Pancreas (tissue), 10 donors: ENCODE results near the gene SALL1. TPM values are rescaled to one million over a fixed set of nuclear protein-coding genes. Genes with fewer than 3 reads are reported as not detected.

Source experiments
- ATAC-seq, 4 donors: fragments of 200-7000 bp; cut with Tn5 transposase; one replicate each; pipeline versions ENCODE4 v1.8.0 to v1.9.1; 2020; ENCODE audit warnings: mild to moderate bottlenecking in 4 of 4, moderate library complexity in 4 of 4
- DNase-seq, 6 donors: peaks; one replicate each; pipeline ENCODE4 v3.0.0-alpha.2; 2020
- FAIRE-seq: peaks from 2 replicates; lab custom pipeline; 2012; peaks lifted over from hg19 to GRCh38; lab: Jason Lieb, UNC
- H3K27ac ChIP-seq, 4 donors: fragments of 200-600 bp; sonication (generic); 1 replicate in 3 of 4; 2 replicates in 1 of 4; pipeline versions ENCODE4 v1.5.0 to v1.8.0; 2020
- H3K27me3 ChIP-seq, 4 donors: fragments of 200-600 bp; one replicate each; pipeline ENCODE4 v1.8.0; 2021
- H3K36me3 ChIP-seq, 3 donors: fragments of 200-600 bp; sonication (generic) in 1 of 3; one replicate each; pipeline versions ENCODE4 v1.5.0 to v1.8.0; 2020 to 2021
- H3K4me1 ChIP-seq, 3 donors: fragments of 200-600 bp; one replicate each; pipeline ENCODE4 v1.8.0; 2021
- H3K4me3 ChIP-seq, 4 donors: fragments of 200-600 bp; sonication (generic) in 2 of 4; one replicate each; pipeline versions ENCODE4 v1.5.0 to v1.8.0; 2020 to 2021
- H3K9me3 ChIP-seq, 4 donors: fragments of 200-600 bp; one replicate each; pipeline ENCODE4 v1.8.0; 2021
- CTCF ChIP-seq, 4 donors: fragments of 200-600 bp; sonication (generic) in 3 of 4; IDR thresholded peaks; one replicate each; pipeline versions ENCODE4 v1.5.0 to v1.8.0; 2021; ENCODE audit warnings: antibody characterized with exemption in 4 of 4
- WGBS, 2 donors: extraction: QIAGEN DNeasy Blood & Tissue Kit; methylation state at CpG; one replicate each; pipeline ENCODE4 v1.1.7; 2013; 5-methylcytosine and 5-hydroxymethylcytosine counted together
- intact Hi-C, 3 donors: fragments of 100-400 bp; cut with DNase I; formaldehyde crosslinking; loops; one replicate each; pipeline versions ENCODE4 v1.11.1 to v1.14.2; 2022
- polyA plus RNA-seq, 2 donors: library from polyadenylated mRNA; stranded (reverse); fragments of 200-250 nt; gene quantifications; one replicate each; pipeline ENCODE4 v1.2.3, GENCODE V29; 2013
- total RNA-seq, 6 donors: library from RNA; stranded (reverse); fragmentation: NEBNext Ultra II Directional in 4 of 6; extraction: Animal tissue kit (Norgen Biotek cat#: 25700) in 4 of 6; gene quantifications; one replicate each; pipeline versions ENCODE4 v1.2.1 to v1.2.4, GENCODE V29; 2021 to 2023
- donor health status: healthy with polysubstance abuse.
- donor health status: DM: no; HTN: no; CAD: no; lungs with moderate emphysema.
- donor health status: DM: no; HTN: no; CAD: no.
- donor health status: control.
- donor health status: control.
- donor health status: Bipolar disorder and iron deficiency.
- donor health status: DM: yes; HTN: yes; CAD: no.
- donor health status: DM: no; HTN: no; CAD: no.
- donor health status: DM: no; HTN: no; CAD: no.
- donor health status: DM: yes; HTN: yes; CAD: no.

The SALL1 gene
- total and polyA plus RNA-seq, 8 donors: 0.39 to 2.0 (median 0.62) TPM

DNA sequence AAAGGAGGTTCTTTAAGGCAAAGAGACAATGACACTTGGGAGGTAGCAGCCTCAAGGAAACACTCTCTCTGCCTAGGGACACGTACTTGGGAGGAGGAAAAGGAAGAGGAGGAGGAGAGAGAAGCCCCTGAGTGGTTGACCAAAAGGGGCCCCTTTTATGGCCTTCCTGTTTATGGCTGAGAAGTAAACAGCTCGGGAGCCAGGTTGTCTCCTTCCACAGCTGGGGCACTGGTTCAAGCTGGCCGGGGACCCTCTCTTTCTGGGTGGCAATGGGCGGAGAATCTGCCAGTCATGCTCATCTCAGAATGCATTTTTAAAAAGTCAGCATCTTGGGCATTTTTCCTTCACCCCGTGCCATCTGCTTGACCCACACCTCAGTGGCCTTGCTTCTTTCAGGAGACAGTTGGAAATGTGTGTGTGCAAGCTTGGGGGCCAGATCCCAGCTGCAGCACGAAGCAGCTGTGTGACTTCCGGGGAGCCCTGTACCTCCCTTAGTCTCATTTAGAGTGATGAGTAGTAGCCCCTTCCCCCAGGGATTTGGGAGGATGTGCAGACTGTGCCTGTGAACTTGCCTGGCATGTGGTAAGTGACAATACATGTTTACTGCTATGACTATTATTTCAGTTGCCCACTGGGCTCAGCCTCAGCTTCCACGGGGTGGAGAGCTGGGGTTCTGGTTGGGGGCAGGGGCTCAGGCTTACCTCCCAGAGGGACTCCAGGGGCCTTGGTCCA is 33.8 kb upstream of the SALL1 start:
- ATAC-seq (no peak), FAIRE-seq (no peak), DNase-seq (no peak)
- H3K27ac ChIP-seq: no peak overlapping the region
- no peaks in the 10 kb centered on the region for H3K4me1 ChIP-seq
- no peaks in the 10 kb centered on the region for H3K9me3 ChIP-seq
- H3K36me3 ChIP-seq: no peaks in the 10 kb centered on the region
- TF ChIP-seq CTCF (IDR thresholded peaks at IDR 0.05): no peak
- intact Hi-C loops: no loop called here
- no peak overlapping the region for H3K4me3 ChIP-seq
- WGBS, 2 donors: 43 to 45% methylated on average over 8 of the region's 8 CpGs
- no peaks in the 10 kb centered on the region for H3K27me3 ChIP-seq

GRCh38 chr16:51181503-51181811 is 30.4 kb upstream of the SALL1 start:
- no peak for TF ChIP-seq CTCF (IDR thresholded peaks at IDR 0.05)
- Histone ChIP-seq H3K4me1 (no peaks in the 10 kb centered on the region), H3K36me3 (no peaks in the 10 kb centered on the region), H3K27me3 (no peaks in the 10 kb centered on the region), H3K4me3 (no peak overlapping the region), H3K27ac (no peak overlapping the region), H3K9me3 (no peaks in the 10 kb centered on the region)
- intact Hi-C loops: no loop called here
- FAIRE-seq (no peak), DNase-seq (no peak), ATAC-seq (no peak)
- 53 to 57% methylated on average over 4 of the region's 4 CpGs for WGBS, 2 donors

- no peaks in the 10 kb centered on the region for H3K9me3 ChIP-seq
- ATAC-seq: no peak
- no peak for DNase-seq
- no peaks in the 10 kb centered on the region for H3K4me1 ChIP-seq
- H3K36me3 ChIP-seq: no peaks in the 10 kb centered on the region
- intact Hi-C loops: no loop called here
- no peaks in the 10 kb centered on the region for H3K27me3 ChIP-seq
- TF ChIP-seq CTCF (IDR thresholded peaks at IDR 0.05): no peak
- no peak overlapping the region for H3K4me3 ChIP-seq
- no peak overlapping the region for H3K27ac ChIP-seq
- WGBS, 2 donors: 70 to 81% methylated on average over 4 of the region's 4 CpGs
- no peak for FAIRE-seq
These were observed 29.8 kb upstream of the SALL1 start for GRCh38 chr16:51180719-51181502.

DNA sequence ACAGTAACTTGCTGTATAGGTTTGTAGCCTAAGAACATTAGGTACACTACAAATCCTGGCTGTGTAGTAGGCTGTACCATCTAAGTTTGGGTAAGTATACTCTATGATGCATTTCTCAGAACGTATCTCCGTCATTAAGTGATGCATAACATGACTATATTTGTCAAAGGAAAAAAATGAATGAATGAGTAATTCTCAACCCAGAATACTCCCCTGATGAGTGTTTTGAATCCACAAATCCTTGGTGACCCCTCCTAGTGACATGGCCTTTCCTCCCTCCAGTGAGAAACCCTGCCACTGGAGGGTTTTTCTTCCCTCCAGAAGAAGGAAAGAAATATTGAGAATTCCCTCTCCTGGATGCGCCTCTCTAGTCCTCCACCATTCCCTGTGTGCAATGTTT is 24.0 kb upstream of the SALL1 start:
- Histone ChIP-seq H3K4me3 (no peak overlapping the region), H3K27ac (no peak overlapping the region), H3K4me1 (no peaks in the 10 kb centered on the region), H3K36me3 (no peaks in the 10 kb centered on the region), H3K9me3 (no peaks in the 10 kb centered on the region), H3K27me3 (no peaks in the 10 kb centered on the region)
- FAIRE-seq (no peak), ATAC-seq (no peak), DNase-seq (no peak)
- intact Hi-C loops: no loop called here
- TF ChIP-seq CTCF (IDR thresholded peaks at IDR 0.05): no peak
- WGBS, 2 donors: 84% methylated on average over 3 of the region's 3 CpGs

- H3K9me3 ChIP-seq: no peaks in the 10 kb centered on the region
- no peak overlapping the region for H3K4me3 ChIP-seq
- intact Hi-C loops: no loop called here
- TF ChIP-seq CTCF (IDR thresholded peaks at IDR 0.05): no peak
- H3K36me3 ChIP-seq: no peaks in the 10 kb centered on the region
- no peaks in the 10 kb centered on the region for H3K27me3 ChIP-seq
- FAIRE-seq: no peak
- no peak for ATAC-seq
- DNase-seq: no peak
- WGBS, 2 donors: 69 to 75% methylated on average over 5 of the region's 5 CpGs
- no peak overlapping the region for H3K27ac ChIP-seq
- no peaks in the 10 kb centered on the region for H3K4me1 ChIP-seq
These were observed 21.3 kb upstream of the SALL1 start for GRCh38 chr16:51172368-51172767.
